HCT116 (cell line): Measurements from ENCODE around the gene ZNF423. TPM values are rescaled to one million over a fixed set of nuclear protein-coding genes. Genes with fewer than 3 reads are reported as not detected.

Experiments
- ATAC-seq: fragments of 200-7000 bp; cut with Tn5 transposase; 2 replicates; pipeline ENCODE4 v1.9.1; 2020; ENCODE audit warnings: mild to moderate bottlenecking, moderate library complexity
- BruUV-seq: library from RNA; stranded (reverse); fragments of 400-500 nt; replicated peaks from 2 replicates; lab custom pipeline; 2021; lab: Mats Ljungman, UMichigan
- CTCF ChIA-PET: fragments of 300-600 bp; sonication (Branson Sonifier 250); formaldehyde crosslinking; loops from one replicate; lab custom pipeline; 2021; ENCODE audit warnings: antibody characterized with exemption; lab: Charles Lee
- POLR2A ChIA-PET: fragments of 300-600, 350-600 bp; sonication (Branson Sonifier 250); formaldehyde crosslinking; loops from one replicate; lab custom pipeline; 2021; ENCODE audit warnings: antibody characterized with exemption; lab: Charles Lee
- RAD21 ChIA-PET, 2 experiments: fragments of 300-600 bp; sonication (Branson Sonifier 250); formaldehyde crosslinking; loops; one replicate each; lab custom pipeline; 2023; ENCODE audit warnings: low total read pairs in 2 of 2; ENCODE audit not compliant: uncharacterized antibody in 2 of 2, unreplicated experiment in 2 of 2, low non-redundant PET in 1 of 2; lab: Charles Lee
- DNase-seq: peaks from one replicate; pipeline ENCODE4 v3.0.0-alpha.2; 2010; ENCODE audit warnings: low read depth, low spot score
- H2AFZ ChIP-seq: fragments of 200-600 bp; shearing (Covaris generic), sonication (generic); 2 replicates; pipeline ENCODE4 v1.6.1; 2017; ENCODE audit warnings: low read depth, mixed run types, mixed read lengths, antibody characterized with exemption, low read length; ENCODE audit not compliant: poor library complexity, severe bottlenecking
- H3K27ac ChIP-seq: 2 replicates; pipeline ENCODE4 v1.5.1; 2012; ENCODE audit warnings: low read depth, low read length
- H3K27me3 ChIP-seq: fragments of 200-600 bp; sonication (generic); 2 replicates; pipeline ENCODE4 v1.6.1; 2016; ENCODE audit warnings: mixed run types, low read length, mixed read lengths; ENCODE audit not compliant: insufficient read depth
- H3K36me3 ChIP-seq, 2 experiments: fragments of 200-500 bp in 1 of 2; fragments of 200-600 bp in 1 of 2; sonication (Bioruptor generic) in 1 of 2; sonication (generic) in 1 of 2; 2 replicates each; pipeline versions ENCODE4 v1.5.1 to v1.6.1; 2014 to 2016; ENCODE audit warnings: low read length in 2 of 2, inconsistent platforms in 1 of 2, mixed read lengths in 1 of 2, mixed run types in 1 of 2; ENCODE audit not compliant: insufficient read depth in 2 of 2, control insufficient read depth in 1 of 2
- H3K4me1 ChIP-seq, 2 experiments: fragments of 200-600 bp in 1 of 2; sonication (generic) in 1 of 2; 2 replicates each; pipeline versions ENCODE4 v1.5.1 to v1.6.1; 2012 to 2017; ENCODE audit warnings: low read length in 2 of 2, inconsistent platforms in 1 of 2, mild to moderate bottlenecking in 1 of 2, mixed read lengths in 1 of 2, mixed run types in 1 of 2, moderate library complexity in 1 of 2; ENCODE audit not compliant: insufficient read depth in 2 of 2, control insufficient read depth in 1 of 2
- H3K4me2 ChIP-seq: fragments of 200-600 bp; sonication (generic); 2 replicates; pipeline ENCODE4 v1.6.1; 2017; ENCODE audit warnings: mixed run types, low read length, mixed read lengths
- H3K4me3 ChIP-seq, 2 experiments: fragments of 200-600 bp in 1 of 2; sonication (generic) in 1 of 2; replicated peaks in 1 of 2; 2 replicates each; pipeline ENCODE4 v1.5.1; 2011 to 2016; ENCODE audit warnings: low read length in 2 of 2, control low read depth in 1 of 2, low read depth in 1 of 2, mild to moderate bottlenecking in 1 of 2, mixed read lengths in 1 of 2, mixed run types in 1 of 2
- H3K79me2 ChIP-seq: fragments of 200-600 bp; sonication (generic); 2 replicates; pipeline ENCODE4 v1.6.1; 2017; ENCODE audit warnings: mild to moderate bottlenecking, mixed run types, low read length, moderate library complexity, mixed read lengths; ENCODE audit not compliant: insufficient read depth
- H3K9ac ChIP-seq: fragments of 200-600 bp; sonication (generic); 2 replicates; pipeline ENCODE4 v1.6.1; 2016; ENCODE audit warnings: low read length, mixed read lengths
- H3K9me2 ChIP-seq: fragments of 200-600 bp; sonication (generic), shearing (Covaris generic); 2 replicates; pipeline ENCODE4 v1.6.1; 2017; ENCODE audit warnings: mixed run types, mild to moderate bottlenecking, moderate library complexity; ENCODE audit not compliant: insufficient read depth
- H3K9me3 ChIP-seq, 2 experiments: fragments of 200-500 bp in 1 of 2; fragments of 200-600 bp in 1 of 2; sonication (Bioruptor generic) in 1 of 2; sonication (generic) in 1 of 2; 2 replicates each; pipeline ENCODE4 v1.6.1; 2014 to 2017; ENCODE audit warnings: low read length in 2 of 2, mixed read lengths in 2 of 2, inconsistent platforms in 1 of 2, low read depth in 1 of 2, mild to moderate bottlenecking in 1 of 2, mixed run types in 1 of 2, moderate library complexity in 1 of 2; ENCODE audit not compliant: control insufficient read depth in 1 of 2, insufficient read depth in 1 of 2
- H4K20me1 ChIP-seq: fragments of 200-600 bp; sonication (generic), shearing (Covaris generic); 2 replicates; pipeline ENCODE4 v1.6.1; 2017; ENCODE audit warnings: mixed run types, mild to moderate bottlenecking, moderate library complexity; ENCODE audit not compliant: insufficient read depth
- ATF3 ChIP-seq: IDR thresholded peaks from 2 replicates; pipeline ENCODE4 v1.6.1; 2012
- CBX3 ChIP-seq: IDR thresholded peaks from 2 replicates; pipeline ENCODE4 v1.6.1; 2012; ENCODE audit warnings: low read depth
- CEBPB ChIP-seq: IDR thresholded peaks from 2 replicates; pipeline ENCODE4 v1.6.1; 2012; ENCODE audit warnings: low read depth
- EGR1 ChIP-seq: IDR thresholded peaks from 2 replicates; pipeline ENCODE4 v1.6.1; 2012; ENCODE audit warnings: low read depth
- ELF1 ChIP-seq: IDR thresholded peaks from 2 replicates; pipeline ENCODE4 v1.6.1; 2012; ENCODE audit warnings: low read depth, borderline replicate concordance
- EZH2phosphoT487 ChIP-seq: fragments of 200-600 bp; IDR thresholded peaks from 2 replicates; pipeline ENCODE4 v1.6.1; 2018; ENCODE audit warnings: antibody characterized with exemption, borderline replicate concordance
- FOSL1 ChIP-seq: IDR thresholded peaks from 2 replicates; pipeline ENCODE4 v1.6.1; 2012; ENCODE audit warnings: low read depth
- JUND ChIP-seq: IDR thresholded peaks from 2 replicates; pipeline ENCODE4 v1.6.1; 2012
- POLR2A ChIP-seq: IDR thresholded peaks from 2 replicates; pipeline ENCODE4 v1.7.0; 2011; ENCODE audit warnings: borderline replicate concordance; ENCODE audit not compliant: insufficient read depth, insufficient read length; ENCODE audit errors: extremely low read depth
- POLR2AphosphoS5 ChIP-seq: IDR thresholded peaks from 2 replicates; pipeline ENCODE4 v1.6.1; 2011; ENCODE audit warnings: mild to moderate bottlenecking, low read depth, low read length, moderate library complexity
- RAD21 ChIP-seq: IDR thresholded peaks from 2 replicates; pipeline ENCODE4 v1.6.1; 2012; ENCODE audit warnings: low read depth, mild to moderate bottlenecking
- SIN3A ChIP-seq: IDR thresholded peaks from 2 replicates; pipeline ENCODE4 v1.6.1; 2012; ENCODE audit warnings: low read depth
- SP1 ChIP-seq: IDR thresholded peaks from 2 replicates; pipeline ENCODE4 v1.6.1; 2012; ENCODE audit warnings: low read depth
- SRF ChIP-seq: IDR thresholded peaks from 2 replicates; pipeline ENCODE4 v1.6.1; 2012; ENCODE audit warnings: low read depth
- TCF7L2 ChIP-seq: IDR thresholded peaks from 2 replicates; pipeline ENCODE4 v1.7.0; 2011; ENCODE audit warnings: borderline replicate concordance, inconsistent platforms; ENCODE audit not compliant: insufficient read depth, insufficient read length; ENCODE audit errors: extremely low read depth
- ZFX ChIP-seq: fragments of 450-650 bp; IDR thresholded peaks from 2 replicates; pipeline ENCODE4 v1.6.1; 2017
- ZNF274 ChIP-seq: fragments of 200-500 bp; sonication (Bioruptor generic); IDR thresholded peaks from 2 replicates; pipeline ENCODE4 v1.6.1; 2014; ENCODE audit warnings: mild to moderate bottlenecking, low read depth, low read length, inconsistent platforms
- intact Hi-C: fragments of 100-400 bp; cut with micrococcal nuclease; formaldehyde crosslinking; loops from 2 replicates; pipeline ENCODE4 v1.10.0; 2022
- total RNA-seq: library from RNA; stranded (reverse); gene quantifications from one replicate; pipeline ENCODE4 v1.2.1, GENCODE V29; 2021; ENCODE audit not compliant: unreplicated experiment
- TF ChIP-seq, protein P1 (sequence below), 3 experiments: fragments of 200-600 bp in 1 of 3; sonication (generic) in 1 of 3; IDR thresholded peaks in 2 of 3; conservative IDR thresholded peaks in 1 of 3; 2 replicates each; pipeline ENCODE4 v1.5.1; 2012 to 2017; ENCODE audit warnings: low read depth in 2 of 3, low read length in 2 of 3, antibody characterized with exemption in 1 of 3, borderline replicate concordance in 1 of 3, control low read depth in 1 of 3, mild to moderate bottlenecking in 1 of 3, mixed read lengths in 1 of 3, mixed run types in 1 of 3, moderate library complexity in 1 of 3; ENCODE audit not compliant: insufficient read depth in 1 of 3
- TF ChIP-seq, protein P2 (sequence below): IDR thresholded peaks from 2 replicates; pipeline ENCODE4 v1.6.1; 2012; ENCODE audit warnings: low read depth

ZNF423 gene
- total RNA-seq, 1 experiment from 2014 or later = 0.22 TPM

GRCh38 chr16:49636608-49637007, 219.3 kb downstream of the ZNF423 start:
- Histone ChIP-seq H3K27me3 (no peaks in the 10 kb centered on the region), H3K4me3 (no peak overlapping the region), H3K4me2 (no peak overlapping the region), H3K79me2 (no peaks in the 10 kb centered on the region), H3K4me1 (no peaks in the 10 kb centered on the region), H4K20me1 (no peaks in the 10 kb centered on the region), H3K9ac (no peak overlapping the region), H3K36me3 (no peaks in the 10 kb centered on the region), H2AFZ (no peak overlapping the region), H3K27ac (no peak overlapping the region), H3K9me2 (no peaks in the 10 kb centered on the region), H3K9me3 (no peaks in the 10 kb centered on the region)
- ChIA-PET CTCF (no interaction called here), POLR2A (no interaction called here), RAD21 (no interaction called here)
- BruUV-seq = no TSS peak
- ATAC-seq (no peak), DNase-seq (no peak)
- TF ChIP-seq, protein P1, sequence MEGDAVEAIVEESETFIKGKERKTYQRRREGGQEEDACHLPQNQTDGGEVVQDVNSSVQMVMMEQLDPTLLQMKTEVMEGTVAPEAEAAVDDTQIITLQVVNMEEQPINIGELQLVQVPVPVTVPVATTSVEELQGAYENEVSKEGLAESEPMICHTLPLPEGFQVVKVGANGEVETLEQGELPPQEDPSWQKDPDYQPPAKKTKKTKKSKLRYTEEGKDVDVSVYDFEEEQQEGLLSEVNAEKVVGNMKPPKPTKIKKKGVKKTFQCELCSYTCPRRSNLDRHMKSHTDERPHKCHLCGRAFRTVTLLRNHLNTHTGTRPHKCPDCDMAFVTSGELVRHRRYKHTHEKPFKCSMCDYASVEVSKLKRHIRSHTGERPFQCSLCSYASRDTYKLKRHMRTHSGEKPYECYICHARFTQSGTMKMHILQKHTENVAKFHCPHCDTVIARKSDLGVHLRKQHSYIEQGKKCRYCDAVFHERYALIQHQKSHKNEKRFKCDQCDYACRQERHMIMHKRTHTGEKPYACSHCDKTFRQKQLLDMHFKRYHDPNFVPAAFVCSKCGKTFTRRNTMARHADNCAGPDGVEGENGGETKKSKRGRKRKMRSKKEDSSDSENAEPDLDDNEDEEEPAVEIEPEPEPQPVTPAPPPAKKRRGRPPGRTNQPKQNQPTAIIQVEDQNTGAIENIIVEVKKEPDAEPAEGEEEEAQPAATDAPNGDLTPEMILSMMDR (IDR thresholded peaks at IDR 0.05 in 2 of 3, conservative IDR thresholded peaks at IDR 0.05 in 1 of 3; ENCODE audit: borderline replicate concordance in 1 of 3, insufficient read depth in 1 of 3, low read depth in 2 of 3, low read length in 2 of 3) = no peak
- TF ChIP-seq, protein P2, sequence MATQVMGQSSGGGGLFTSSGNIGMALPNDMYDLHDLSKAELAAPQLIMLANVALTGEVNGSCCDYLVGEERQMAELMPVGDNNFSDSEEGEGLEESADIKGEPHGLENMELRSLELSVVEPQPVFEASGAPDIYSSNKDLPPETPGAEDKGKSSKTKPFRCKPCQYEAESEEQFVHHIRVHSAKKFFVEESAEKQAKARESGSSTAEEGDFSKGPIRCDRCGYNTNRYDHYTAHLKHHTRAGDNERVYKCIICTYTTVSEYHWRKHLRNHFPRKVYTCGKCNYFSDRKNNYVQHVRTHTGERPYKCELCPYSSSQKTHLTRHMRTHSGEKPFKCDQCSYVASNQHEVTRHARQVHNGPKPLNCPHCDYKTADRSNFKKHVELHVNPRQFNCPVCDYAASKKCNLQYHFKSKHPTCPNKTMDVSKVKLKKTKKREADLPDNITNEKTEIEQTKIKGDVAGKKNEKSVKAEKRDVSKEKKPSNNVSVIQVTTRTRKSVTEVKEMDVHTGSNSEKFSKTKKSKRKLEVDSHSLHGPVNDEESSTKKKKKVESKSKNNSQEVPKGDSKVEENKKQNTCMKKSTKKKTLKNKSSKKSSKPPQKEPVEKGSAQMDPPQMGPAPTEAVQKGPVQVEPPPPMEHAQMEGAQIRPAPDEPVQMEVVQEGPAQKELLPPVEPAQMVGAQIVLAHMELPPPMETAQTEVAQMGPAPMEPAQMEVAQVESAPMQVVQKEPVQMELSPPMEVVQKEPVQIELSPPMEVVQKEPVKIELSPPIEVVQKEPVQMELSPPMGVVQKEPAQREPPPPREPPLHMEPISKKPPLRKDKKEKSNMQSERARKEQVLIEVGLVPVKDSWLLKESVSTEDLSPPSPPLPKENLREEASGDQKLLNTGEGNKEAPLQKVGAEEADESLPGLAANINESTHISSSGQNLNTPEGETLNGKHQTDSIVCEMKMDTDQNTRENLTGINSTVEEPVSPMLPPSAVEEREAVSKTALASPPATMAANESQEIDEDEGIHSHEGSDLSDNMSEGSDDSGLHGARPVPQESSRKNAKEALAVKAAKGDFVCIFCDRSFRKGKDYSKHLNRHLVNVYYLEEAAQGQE = no peak
- TF ChIP-seq RAD21 = no peak
- no peak for TF ChIP-seq ATF3
- no peak for TF ChIP-seq SIN3A
- no peak for TF ChIP-seq ZNF274
- no peak for TF ChIP-seq EZH2phosphoT487
- no peak for TF ChIP-seq CBX3
- TF ChIP-seq ZFX = no peak
- no peak for TF ChIP-seq POLR2A
- no peak for TF ChIP-seq JUND
- TF ChIP-seq SP1 = no peak
- no peak for TF ChIP-seq POLR2AphosphoS5
- no peak for TF ChIP-seq EGR1
- TF ChIP-seq CEBPB = no peak
- no peak for TF ChIP-seq FOSL1
- no peak for TF ChIP-seq SRF
- TF ChIP-seq TCF7L2 = no peak
- TF ChIP-seq ELF1 = no peak
- intact Hi-C loops = no loop called here
